Fibroblast of upper back skin (primary cell): Measurements from ENCODE around the gene TTC24.
"Not testable (repeated sequence)": the region's sequence is repeated elsewhere in the genome, so short reads cannot be mapped to it uniquely, and the experiment has no call there.

Source experiments
- DNase-seq: peaks from one replicate; pipeline ENCODE4 v3.0.0-alpha.2; 2013

The TTC24 gene

DNA sequence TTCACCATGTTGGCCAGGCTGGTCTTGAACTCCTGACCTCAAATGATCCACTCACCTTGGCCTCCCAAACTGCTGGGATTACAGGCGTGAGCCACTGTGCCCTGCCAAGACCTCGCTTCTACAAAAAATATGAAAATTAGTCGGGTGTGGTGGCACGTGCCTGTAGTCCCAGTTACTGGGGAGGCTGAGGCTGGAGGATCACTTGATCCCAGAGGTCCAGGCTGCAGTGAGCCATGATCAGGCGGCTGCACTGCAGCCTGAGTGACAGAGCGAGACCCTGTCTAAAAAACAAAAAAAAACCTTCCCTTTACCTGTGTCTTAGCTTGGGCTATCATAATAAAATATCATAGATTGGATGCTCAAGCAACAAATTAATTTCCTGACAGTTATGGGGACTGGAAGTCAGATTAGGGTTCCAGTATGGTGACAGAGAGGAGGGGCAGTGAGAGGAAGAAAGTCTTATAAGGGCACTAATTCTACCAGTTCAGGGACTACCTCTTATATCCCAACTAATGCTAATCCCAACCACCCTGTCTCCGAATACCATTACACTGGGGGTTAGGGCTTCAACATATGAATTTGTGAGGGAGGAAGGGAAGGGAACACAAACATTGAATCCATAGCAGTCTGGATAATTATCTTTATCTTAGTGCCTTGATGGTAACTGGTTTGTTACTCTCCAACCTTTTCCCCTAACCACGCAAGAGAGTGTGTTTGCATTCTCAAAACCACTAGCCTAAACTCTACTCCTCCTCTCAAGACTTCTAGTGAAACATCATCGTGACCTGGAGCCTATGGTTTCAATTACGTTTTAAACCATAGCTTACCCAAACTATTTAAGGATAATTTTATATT lies 11.0 kb downstream of the TTC24 start:
- no peak for DNase-seq

- no peak for DNase-seq
Observed at GRCh38 chr1:156591181-156591431, 11.6 kb downstream of the TTC24 start.

- peak; percentile 67 for DNase-seq
Observed at GRCh38 chr1:156591432-156592157, 12.1 kb downstream of the TTC24 start, which contains the start of gene NAXE. Gene NAXE (plus strand): TSS chr1:156591776. CDS start chr1:156591805, 29 bp downstream.

DNA sequence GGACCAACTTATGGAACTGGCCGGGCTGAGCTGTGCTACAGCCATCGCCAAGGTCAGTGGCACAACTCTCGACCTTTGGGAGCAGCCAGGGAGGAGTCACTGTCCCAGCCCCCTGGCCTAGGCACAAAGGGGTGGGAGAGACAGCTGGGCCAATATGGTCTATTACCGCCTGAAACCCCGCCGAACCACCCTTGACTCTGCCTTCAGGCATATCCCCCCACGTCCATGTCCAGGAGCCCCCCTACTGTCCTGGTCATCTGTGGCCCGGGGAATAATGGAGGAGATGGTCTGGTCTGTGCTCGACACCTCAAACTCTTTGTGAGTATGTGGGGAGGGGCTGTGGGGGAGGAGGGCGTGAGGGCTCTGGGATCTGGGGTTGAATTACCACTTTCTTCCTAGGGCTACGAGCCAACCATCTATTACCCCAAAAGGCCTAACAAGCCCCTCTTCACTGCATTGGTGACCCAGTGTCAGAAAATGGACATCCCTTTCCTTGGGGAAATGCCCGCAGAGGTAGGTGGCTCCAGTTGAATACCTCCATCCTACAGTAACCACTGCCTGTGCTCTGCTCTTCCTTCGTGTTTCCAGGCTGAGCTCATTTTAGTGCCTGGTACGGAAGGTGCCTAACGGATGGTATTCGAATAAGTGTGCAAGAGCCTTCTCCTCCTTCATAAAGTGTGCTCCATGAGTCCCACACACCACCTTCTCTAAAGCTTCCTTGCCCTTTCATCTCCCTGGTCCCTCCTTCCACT lies 12.8 kb downstream of the TTC24 start:
- no peak for DNase-seq

DNA sequence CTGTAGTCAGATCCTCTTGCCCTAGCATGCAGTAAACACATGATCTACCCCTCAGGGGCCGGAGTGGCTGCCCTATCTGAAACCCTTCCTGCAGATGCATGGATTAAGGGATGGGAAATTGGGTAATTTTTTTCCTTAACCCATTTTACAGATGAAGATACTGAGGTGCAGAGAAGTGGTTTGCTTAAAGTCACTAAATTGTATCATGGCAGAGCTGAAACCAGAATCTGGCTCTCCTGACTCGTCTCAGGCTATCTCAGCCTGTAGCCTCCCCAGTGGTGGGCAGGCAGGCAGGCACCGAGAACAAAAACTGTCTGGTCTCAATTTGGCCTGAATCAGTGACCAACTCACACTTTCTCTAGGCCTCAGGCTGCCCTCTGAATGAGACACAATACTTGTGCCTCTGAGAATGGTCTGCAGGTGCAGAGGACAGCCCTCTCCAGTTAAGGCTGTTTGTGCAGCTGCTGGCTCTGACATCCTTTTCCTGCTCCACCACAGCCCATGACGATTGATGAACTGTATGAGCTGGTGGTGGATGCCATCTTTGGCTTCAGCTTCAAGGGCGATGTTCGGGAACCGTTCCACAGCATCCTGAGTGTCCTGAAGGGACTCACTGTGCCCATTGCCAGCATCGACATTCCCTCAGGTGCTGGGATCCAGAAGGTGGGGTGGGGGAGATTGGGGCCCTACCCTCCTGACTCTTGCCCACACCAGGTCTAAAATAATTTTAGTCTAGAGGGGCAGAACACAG lies 13.6 kb downstream of the TTC24 start:
- DNase-seq, result no peak

- no peak for DNase-seq
Observed at GRCh38 chr1:156593661-156593989, 14.1 kb downstream of the TTC24 start.

- DNase-seq, result no peak
Observed at GRCh38 chr1:156594190-156594589, 14.7 kb downstream of the TTC24 start.

DNA sequence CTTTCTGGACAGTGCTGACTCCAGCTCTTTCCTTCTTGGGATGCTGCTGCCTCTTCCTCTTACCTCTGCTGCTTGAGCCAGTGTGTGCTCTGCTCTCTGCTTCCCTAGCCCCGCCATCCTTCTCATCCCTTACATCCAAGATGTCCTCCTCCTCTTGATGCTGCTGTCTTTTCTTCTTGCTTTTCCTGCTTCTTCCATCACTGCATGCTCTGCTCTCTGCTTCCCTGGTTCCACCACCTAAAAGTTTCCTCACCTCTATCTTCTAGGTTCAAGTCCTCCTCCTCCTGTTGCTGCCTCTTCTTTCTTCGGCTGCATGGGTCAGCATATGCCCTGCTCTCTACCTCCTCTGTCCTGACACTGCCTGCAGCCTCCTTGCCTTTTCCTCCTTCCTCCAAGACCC lies 15.5 kb downstream of the TTC24 start:
- no peak for DNase-seq

DNA sequence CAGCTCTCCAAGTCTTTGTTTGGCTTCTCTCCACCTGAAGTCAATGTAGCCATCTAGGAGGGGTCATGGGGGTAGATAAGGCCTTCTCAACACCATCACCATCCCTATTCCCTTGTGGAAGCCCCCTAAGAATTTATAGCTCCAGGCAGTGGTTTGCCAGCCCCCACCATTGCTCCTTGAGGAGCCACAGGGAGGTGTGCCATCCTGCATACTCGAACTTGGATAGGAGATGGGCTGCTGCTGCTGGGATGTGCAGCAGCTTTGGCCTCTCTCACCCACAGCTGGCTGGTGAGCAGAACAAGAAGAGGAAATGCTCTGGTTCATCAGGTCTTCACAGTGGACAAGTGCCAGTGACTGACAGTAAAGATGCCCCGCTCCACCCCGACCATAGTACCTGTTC lies 16.9 kb downstream of the TTC24 start:
- no peak for DNase-seq

DNA sequence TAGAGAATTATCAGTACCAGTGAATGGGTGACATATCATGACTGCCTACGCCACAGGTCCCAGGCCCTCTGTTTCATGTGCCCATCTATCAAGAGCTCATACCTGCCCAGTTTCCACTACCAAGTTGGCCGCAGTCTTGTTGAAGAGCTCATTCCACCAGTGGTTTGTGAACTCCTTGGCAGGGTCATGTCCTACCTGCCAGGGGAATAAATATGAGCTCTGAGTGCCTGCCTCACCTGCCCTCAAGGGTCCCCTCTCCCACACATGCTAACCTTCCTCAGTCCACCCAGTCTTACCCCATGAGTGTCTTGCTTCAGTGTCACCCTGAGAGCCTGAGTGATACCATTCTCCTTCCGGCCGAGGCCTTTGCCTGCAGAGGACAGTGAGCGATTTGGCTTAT lies 18.6 kb downstream of the TTC24 start:
- no peak for DNase-seq

GRCh38 chr1:156598731-156599432 lies 19.4 kb downstream of the TTC24 start:
- no peak for DNase-seq

GRCh38 chr1:156599811-156600210 lies 20.3 kb downstream of the TTC24 start:
- no peak for DNase-seq

DNA sequence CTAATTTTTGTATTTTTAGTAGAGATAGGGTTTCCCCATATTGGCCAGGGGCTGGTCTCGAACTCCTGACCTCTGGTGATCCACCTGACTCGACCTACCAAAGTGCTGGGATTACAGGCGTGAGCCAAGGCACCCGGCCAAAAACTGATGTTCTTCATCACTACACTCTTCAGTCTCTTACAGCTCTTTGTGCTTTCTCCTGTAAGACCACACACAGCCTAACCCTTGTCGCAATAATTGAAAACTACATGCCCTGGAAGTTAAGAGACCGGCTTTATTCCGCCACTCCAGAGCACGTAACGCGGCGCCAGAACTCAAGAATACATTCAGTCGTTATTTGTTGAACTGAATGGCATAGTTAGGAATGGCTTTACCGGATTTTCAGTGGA lies 21.2 kb downstream of the TTC24 start:
- no peak for DNase-seq

DNA sequence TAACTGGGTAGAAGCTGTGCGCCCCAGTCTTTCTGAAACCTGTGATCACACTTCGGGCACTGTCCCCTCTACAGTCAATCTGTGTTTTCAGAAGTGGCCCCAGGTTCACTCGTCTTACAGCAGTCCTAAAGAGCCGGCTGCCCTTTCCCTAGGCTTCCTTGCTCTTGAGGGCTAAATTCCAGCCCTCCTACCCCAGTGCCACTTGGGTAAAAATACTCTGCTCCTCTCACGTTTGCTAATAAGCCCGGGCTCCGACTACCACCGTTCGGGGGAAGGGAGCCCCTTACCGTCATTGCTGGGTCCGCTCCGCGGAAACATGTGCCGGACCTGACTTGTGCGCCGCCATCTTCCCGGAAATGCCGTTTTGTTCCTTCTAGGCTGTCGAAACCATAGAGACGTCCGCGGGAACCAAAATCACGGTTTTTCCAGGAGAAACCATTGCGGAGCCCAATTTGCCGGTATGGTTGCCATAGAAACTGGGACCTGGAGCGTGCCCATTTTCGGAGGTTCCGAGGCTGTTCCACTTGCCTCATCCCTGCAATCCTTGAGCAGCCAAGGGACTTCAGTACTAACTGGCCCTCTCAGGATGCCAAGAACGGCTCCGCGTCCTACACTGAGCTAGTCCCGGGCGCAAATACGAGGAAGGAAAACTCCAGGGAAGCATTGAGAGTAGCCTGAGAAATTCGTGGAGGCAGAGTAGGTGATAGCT lies 21.8 kb downstream of the TTC24 start, which contains the start of gene GPATCH4:
Gene GPATCH4 (minus strand): TSS at position 358 of the 709 bp plus-strand sequence.
- DNase-seq, result peak; percentile 92

- DNase-seq, result no peak
Observed at GRCh38 chr1:156601892-156602291, 22.4 kb downstream of the TTC24 start.

- no peak for DNase-seq
Observed at GRCh38 chr1:156602557-156602993, 23.1 kb downstream of the TTC24 start.

- not testable (repeated sequence) for DNase-seq
Observed at GRCh38 chr1:156607344-156607743, 27.8 kb downstream of the TTC24 start.

DNA sequence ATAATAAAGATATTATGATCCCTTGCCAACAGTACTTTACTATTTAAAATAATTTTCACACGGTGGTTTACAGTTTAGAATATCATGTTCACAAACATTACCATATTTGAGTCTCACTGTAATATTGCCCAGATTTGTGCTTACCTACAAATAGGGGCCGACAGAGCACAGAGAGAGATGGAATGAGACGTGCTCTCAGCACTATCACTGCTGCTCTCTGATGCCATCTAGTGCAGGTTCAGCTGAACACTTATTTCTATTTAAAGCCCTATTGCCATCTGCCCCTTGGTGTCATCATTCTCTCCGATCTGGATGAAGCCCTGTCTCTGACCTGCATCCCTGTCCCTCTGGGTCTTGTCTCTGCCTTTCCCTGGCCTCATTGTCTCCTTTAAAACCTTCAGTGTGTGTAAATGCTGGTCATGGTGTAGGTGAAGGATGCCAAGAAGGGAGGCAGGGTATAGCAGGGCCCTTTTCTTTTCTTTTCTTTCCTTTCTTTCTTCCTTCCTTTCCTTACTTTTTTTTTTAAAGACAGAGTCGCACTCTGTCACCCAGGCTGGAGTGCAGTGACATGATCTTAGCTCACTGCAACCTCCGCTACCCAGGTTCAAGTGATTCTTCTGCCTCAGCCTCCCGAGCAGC lies 28.6 kb downstream of the TTC24 start:
- peak; percentile 71 for DNase-seq

DNA sequence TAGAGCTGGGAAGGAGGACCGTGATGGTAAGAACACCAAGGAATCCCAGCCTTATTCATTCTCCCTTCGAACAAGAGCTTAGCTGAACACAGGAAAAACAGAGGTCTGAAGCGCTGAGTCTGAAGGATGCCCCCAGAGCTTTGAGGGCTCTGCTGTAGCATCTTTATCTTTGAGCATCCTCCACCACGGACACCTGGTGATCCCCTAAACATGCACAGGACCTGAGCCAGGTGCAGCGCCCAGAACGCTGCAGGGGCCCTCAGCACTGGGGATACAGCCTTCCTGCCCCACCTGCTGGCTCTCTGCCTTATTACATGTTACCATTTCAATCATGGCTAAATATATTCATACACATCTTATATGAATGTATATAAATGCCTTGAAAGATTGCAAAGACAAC lies 29.5 kb downstream of the TTC24 start:
- peak; percentile 30 for DNase-seq

- DNase-seq, result not testable (repeated sequence)
Observed at GRCh38 chr1:156610072-156610471, 30.5 kb downstream of the TTC24 start.

GRCh38 chr1:156612666-156613065 lies 33.1 kb downstream of the TTC24 start:
- no peak for DNase-seq
